Osteocyte (in vitro differentiated cells): ENCODE measurements around the gene TXNRD2. TPM values are rescaled to one million over a fixed set of nuclear protein-coding genes. Genes with fewer than 3 reads are reported as not detected.

Experiments
- DNase-seq: peaks from one replicate; pipeline ENCODE4 v3.0.0; 2021; ENCODE audit warnings: mixed read lengths; ENCODE audit not compliant: unreplicated experiment; ENCODE audit errors: extremely low spot score
- H3K27ac Mint-ChIP-seq: one replicate; pipeline ENCODE4 v1.8.0; 2021; ENCODE audit warnings: mild to moderate bottlenecking, mixed read lengths; ENCODE audit not compliant: unreplicated experiment
- H3K27me3 Mint-ChIP-seq: one replicate; pipeline ENCODE4 v1.8.0; 2021; ENCODE audit warnings: mixed read lengths; ENCODE audit not compliant: unreplicated experiment
- H3K36me3 Mint-ChIP-seq: one replicate; pipeline ENCODE4 v1.8.0; 2021; ENCODE audit warnings: mixed read lengths; ENCODE audit not compliant: unreplicated experiment
- H3K4me1 Mint-ChIP-seq: one replicate; pipeline ENCODE4 v1.8.0; 2021; ENCODE audit warnings: mixed read lengths; ENCODE audit not compliant: unreplicated experiment
- H3K4me3 Mint-ChIP-seq: one replicate; pipeline ENCODE4 v1.8.0; 2021; ENCODE audit warnings: mild to moderate bottlenecking, moderate library complexity, mixed read lengths; ENCODE audit not compliant: unreplicated experiment
- H3K9me3 Mint-ChIP-seq: one replicate; pipeline ENCODE4 v1.8.0; 2021; ENCODE audit warnings: mixed read lengths; ENCODE audit not compliant: unreplicated experiment
- total RNA-seq: library from RNA; stranded (reverse); gene quantifications from 2 replicates; pipeline ENCODE4 v1.2.1, GENCODE V29; 2021
- TF ChIP-seq, protein P1 (sequence below): fragments of 200-600 bp; sonication (generic); IDR thresholded peaks from 2 replicates; pipeline ENCODE4 v1.5.0; 2021; ENCODE audit warnings: antibody characterized with exemption, mild to moderate bottlenecking, moderate library complexity

TXNRD2 gene
- total RNA-seq, 1 donor from 2014 or later, result 12.6 TPM

DNA sequence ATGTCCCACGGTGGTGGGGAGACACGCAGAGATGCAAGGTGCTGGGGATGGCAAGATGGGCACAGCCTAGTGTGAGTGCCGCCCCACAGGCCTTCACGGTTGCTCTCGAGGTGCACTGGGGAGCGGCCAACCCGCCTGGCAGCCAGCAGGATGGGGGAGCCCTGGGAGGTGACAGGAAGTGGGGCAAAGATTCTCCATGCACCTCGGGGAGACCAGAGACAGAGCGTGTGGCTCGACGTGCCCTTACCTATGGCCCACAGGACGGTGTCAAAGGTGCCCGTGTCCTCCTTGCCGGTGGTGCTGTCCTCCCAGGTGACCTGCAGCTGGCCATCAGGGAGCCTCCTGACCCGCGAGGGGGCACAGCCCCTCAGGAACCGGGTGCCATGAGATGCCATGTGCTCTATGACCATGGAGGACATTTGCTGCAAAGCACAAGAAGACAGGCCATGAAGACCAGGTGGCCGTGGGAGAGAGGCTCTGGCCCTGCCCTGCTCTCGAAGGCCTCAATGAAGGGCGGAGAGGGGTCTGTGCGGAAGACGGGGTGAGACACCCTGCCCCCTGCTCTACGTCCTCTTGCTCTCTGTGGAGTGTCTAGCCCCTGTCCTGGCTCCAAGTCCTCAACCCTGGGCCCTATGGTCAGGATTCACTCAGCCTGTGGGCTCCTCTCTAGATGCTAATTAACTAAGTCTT is 46.3 kb downstream of the TXNRD2 start:
- H3K36me3 Mint-ChIP-seq, result no peaks in the 10 kb centered on the region
- H3K27me3 Mint-ChIP-seq, result no peaks in the 10 kb centered on the region
- H3K4me3 Mint-ChIP-seq, result no peak overlapping the region
- TF ChIP-seq, protein P1, sequence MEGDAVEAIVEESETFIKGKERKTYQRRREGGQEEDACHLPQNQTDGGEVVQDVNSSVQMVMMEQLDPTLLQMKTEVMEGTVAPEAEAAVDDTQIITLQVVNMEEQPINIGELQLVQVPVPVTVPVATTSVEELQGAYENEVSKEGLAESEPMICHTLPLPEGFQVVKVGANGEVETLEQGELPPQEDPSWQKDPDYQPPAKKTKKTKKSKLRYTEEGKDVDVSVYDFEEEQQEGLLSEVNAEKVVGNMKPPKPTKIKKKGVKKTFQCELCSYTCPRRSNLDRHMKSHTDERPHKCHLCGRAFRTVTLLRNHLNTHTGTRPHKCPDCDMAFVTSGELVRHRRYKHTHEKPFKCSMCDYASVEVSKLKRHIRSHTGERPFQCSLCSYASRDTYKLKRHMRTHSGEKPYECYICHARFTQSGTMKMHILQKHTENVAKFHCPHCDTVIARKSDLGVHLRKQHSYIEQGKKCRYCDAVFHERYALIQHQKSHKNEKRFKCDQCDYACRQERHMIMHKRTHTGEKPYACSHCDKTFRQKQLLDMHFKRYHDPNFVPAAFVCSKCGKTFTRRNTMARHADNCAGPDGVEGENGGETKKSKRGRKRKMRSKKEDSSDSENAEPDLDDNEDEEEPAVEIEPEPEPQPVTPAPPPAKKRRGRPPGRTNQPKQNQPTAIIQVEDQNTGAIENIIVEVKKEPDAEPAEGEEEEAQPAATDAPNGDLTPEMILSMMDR, result no peak
- peaks cover 35% of the 10 kb centered on the region for H3K4me1 Mint-ChIP-seq
- no peak overlapping the region for H3K27ac Mint-ChIP-seq
- H3K9me3 Mint-ChIP-seq, result no peaks in the 10 kb centered on the region
- DNase-seq, result no peak

DNA sequence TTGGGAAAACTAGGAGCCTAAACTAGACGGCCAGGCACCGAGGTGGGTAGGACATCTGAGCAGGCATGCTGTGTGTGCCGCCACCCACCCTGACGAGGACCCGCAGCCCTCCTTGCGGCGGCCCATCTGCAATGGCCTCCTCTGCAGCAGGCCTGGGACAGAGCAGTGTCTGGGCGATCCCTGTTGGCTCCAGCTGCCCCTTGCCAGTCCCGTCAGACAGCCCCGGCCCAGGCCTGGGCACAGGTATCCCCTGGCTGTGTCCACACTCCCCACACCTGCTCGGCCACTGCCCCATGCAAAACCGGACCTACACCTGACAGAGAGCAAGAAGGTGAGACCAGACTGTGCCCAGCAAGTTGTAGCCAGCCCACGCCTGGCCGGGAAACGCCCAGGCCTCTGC is 48.3 kb downstream of the TXNRD2 start:
- TF ChIP-seq, protein P1, result no peak
- Mint-ChIP-seq H3K27me3 (no peaks in the 10 kb centered on the region), H3K4me3 (no peak overlapping the region), H3K27ac (peak overlapping the region; percentile 95), H3K4me1 (peaks cover 35% of the 10 kb centered on the region), H3K9me3 (no peaks in the 10 kb centered on the region), H3K36me3 (no peaks in the 10 kb centered on the region)
- DNase-seq, result no peak

DNA sequence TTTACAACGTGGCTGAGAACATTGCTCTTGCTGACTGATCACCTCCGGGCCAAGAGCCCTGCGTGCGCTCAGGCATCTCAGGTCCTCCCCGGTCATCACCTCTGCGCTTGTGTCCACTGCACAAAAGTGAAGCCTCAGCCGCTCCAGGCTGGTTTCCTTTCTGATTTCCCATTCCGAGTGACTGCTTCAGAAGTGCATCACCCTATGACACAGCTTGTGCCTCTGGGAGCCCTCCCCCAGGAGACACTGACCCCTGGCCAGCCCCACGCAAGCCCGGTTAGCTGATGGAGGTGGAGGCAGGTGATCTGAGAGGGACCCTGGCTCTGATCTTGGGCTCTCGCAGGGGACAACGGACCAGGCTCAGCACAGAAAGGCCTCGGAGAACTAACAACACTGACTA is 48.7 kb downstream of the TXNRD2 start:
- no peak for DNase-seq
- Mint-ChIP-seq H3K27ac (peak overlapping the region; percentile 95), H3K4me1 (peaks cover 35% of the 10 kb centered on the region), H3K4me3 (peak overlapping the region; percentile 18), H3K36me3 (no peaks in the 10 kb centered on the region), H3K27me3 (no peaks in the 10 kb centered on the region), H3K9me3 (no peaks in the 10 kb centered on the region)
- TF ChIP-seq, protein P1, result no peak

DNA sequence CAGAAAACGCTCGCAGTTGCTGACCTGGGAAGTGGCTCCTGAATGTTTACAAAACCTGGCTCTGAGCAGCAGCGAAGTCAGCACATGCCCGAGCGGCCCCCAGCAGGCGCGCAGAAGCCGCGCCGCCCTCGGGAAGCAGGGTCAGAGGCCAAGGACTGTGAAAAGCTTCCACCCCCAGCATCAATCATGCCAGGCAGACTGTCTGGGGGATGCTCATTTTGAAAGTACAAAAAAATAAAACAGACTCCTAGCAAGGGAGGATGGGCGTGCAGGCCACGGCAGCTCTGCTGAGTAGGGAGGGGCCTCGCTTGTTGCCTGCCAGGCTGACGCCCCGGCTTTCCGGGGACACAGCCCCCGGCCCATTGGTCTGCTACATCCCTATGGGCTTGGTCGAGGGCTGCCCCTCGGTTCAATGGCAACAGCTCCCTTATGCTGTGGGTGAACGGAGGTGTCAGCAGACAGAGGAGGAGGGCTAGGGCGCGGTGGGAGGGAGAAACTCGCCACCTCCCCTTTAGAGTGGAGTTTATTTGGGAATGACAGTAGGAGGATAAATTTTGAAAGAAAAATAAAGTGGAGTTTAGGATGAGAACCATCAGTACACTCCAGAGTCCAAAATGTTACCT is 49.2 kb downstream of the TXNRD2 start:
- Mint-ChIP-seq H3K36me3 (no peaks in the 10 kb centered on the region), H3K27ac (peak overlapping the region; percentile 95), H3K4me1 (peaks cover 35% of the 10 kb centered on the region), H3K4me3 (no peak overlapping the region), H3K27me3 (no peaks in the 10 kb centered on the region), H3K9me3 (no peaks in the 10 kb centered on the region)
- TF ChIP-seq, protein P1, result no peak
- no peak for DNase-seq
